Upper lobe of left lung (tissue), 4 donors: ENCODE data around the gene PCNX2.

Experiments
- CTCF ChIP-seq, 6 experiments: fragments of 450-650 bp in 4 of 6; fragments of 200-600 bp in 2 of 6; sonication (generic) in 2 of 6; IDR thresholded peaks; one replicate each; pipeline ENCODE4 v1.5.1; 2016 to 2019; ENCODE audit warnings: antibody characterized with exemption in 6 of 6
- EP300 ChIP-seq, 4 donors: sonication (generic); formaldehyde crosslinking; IDR thresholded peaks; one replicate each; pipeline ENCODE4 v1.5.1; 2017; ENCODE audit warnings: antibody characterized with exemption in 4 of 4, control low read depth in 2 of 4
- POLR2A ChIP-seq, 4 donors: fragments of 450-650 bp; IDR thresholded peaks; one replicate each; pipeline ENCODE4 v1.5.1; 2016 to 2017; ENCODE audit warnings: antibody characterized with exemption in 4 of 4, mild to moderate bottlenecking in 2 of 4
- POLR2AphosphoS5 ChIP-seq, 2 donors: sonication (generic); formaldehyde crosslinking; IDR thresholded peaks; one replicate each; pipeline ENCODE4 v1.5.1; 2017; ENCODE audit warnings: antibody characterized with exemption in 2 of 2

- TF ChIP-seq POLR2AphosphoS5 (IDR thresholded peaks at IDR 0.05) (no peak), CTCF (IDR thresholded peaks at IDR 0.05) (no peak), POLR2A (IDR thresholded peaks at IDR 0.05) (no peak), EP300 (IDR thresholded peaks at IDR 0.05) (no peak)
Observed at GRCh38 chr1:232983375-232983774, 312.1 kb downstream of the PCNX2 start.
